Glutamatergic neuron (in vitro differentiated cells): ENCODE results near the gene TSHZ1. TPM values are rescaled to one million over a fixed set of nuclear protein-coding genes. Genes with fewer than 3 reads are reported as not detected.

Experiments
- DNase-seq: peaks from one replicate; pipeline ENCODE4 v3.0.0; 2022
- H3K27ac Mint-ChIP-seq: one replicate; pipeline ENCODE4 v1.8.0; 2020; ENCODE audit warnings: mild to moderate bottlenecking, mixed read lengths, inconsistent platforms; ENCODE audit not compliant: unreplicated experiment
- H3K27me3 Mint-ChIP-seq: one replicate; pipeline ENCODE4 v1.8.0; 2020; ENCODE audit warnings: mild to moderate bottlenecking, moderate library complexity, mixed read lengths, inconsistent platforms; ENCODE audit not compliant: unreplicated experiment
- H3K36me3 Mint-ChIP-seq: one replicate; pipeline ENCODE4 v1.8.0; 2020; ENCODE audit warnings: mild to moderate bottlenecking, mixed read lengths, inconsistent platforms; ENCODE audit not compliant: unreplicated experiment
- H3K4me1 Mint-ChIP-seq: one replicate; pipeline ENCODE4 v1.8.0; 2020; ENCODE audit warnings: mild to moderate bottlenecking, low read depth, mixed read lengths, inconsistent platforms; ENCODE audit not compliant: unreplicated experiment
- H3K4me3 Mint-ChIP-seq: one replicate; pipeline ENCODE4 v1.8.0; 2020; ENCODE audit warnings: mild to moderate bottlenecking, mixed read lengths, inconsistent platforms; ENCODE audit not compliant: unreplicated experiment
- H3K9me3 Mint-ChIP-seq: one replicate; pipeline ENCODE4 v1.8.0; 2020; ENCODE audit warnings: mild to moderate bottlenecking, moderate library complexity, mixed read lengths, inconsistent platforms; ENCODE audit not compliant: unreplicated experiment
- CTCF ChIP-seq: fragments of 200-600 bp; sonication (generic); IDR thresholded peaks from one replicate; pipeline ENCODE4 v1.5.0; 2021; ENCODE audit not compliant: partially characterized antibody, unreplicated experiment
- total RNA-seq: library from RNA; stranded (reverse); fragmentation: NEBNext Ultra II Directional; extraction: Animal tissue kit (Norgen Biotek cat#: 25700); gene quantifications from one replicate; pipeline ENCODE4 v1.2.1, GENCODE V29; 2021; ENCODE audit not compliant: unreplicated experiment

The TSHZ1 gene
- total RNA-seq, 1 donor from 2014 or later = 5.3 TPM

GRCh38 chr18:75287006-75287405 lies 76.4 kb downstream of the TSHZ1 start:
- Mint-ChIP-seq H3K4me3 (no peak overlapping the region), H3K9me3 (peaks cover 6% of the 10 kb centered on the region)
- no peak for TF ChIP-seq CTCF

GRCh38 chr18:75287700-75288099 lies 77.1 kb downstream of the TSHZ1 start:
- no peak for TF ChIP-seq CTCF
- H3K9me3 Mint-ChIP-seq = peaks cover 6% of the 10 kb centered on the region
- H3K27ac Mint-ChIP-seq = no peak overlapping the region
- DNase-seq = no peak
- no peak overlapping the region for H3K4me3 Mint-ChIP-seq
- peaks cover 10% of the 10 kb centered on the region for H3K36me3 Mint-ChIP-seq
- H3K4me1 Mint-ChIP-seq = no peaks in the 10 kb centered on the region
- H3K27me3 Mint-ChIP-seq = no peaks in the 10 kb centered on the region

More at GRCh38 chr18:75287006-75287405, 76.4 kb downstream of the TSHZ1 start:
- peaks cover 10% of the 10 kb centered on the region for H3K36me3 Mint-ChIP-seq
- DNase-seq = no peak
- H3K4me1 Mint-ChIP-seq = no peaks in the 10 kb centered on the region
- no peak overlapping the region for H3K27ac Mint-ChIP-seq
- no peaks in the 10 kb centered on the region for H3K27me3 Mint-ChIP-seq

GRCh38 chr18:75289761-75290160 lies 79.2 kb downstream of the TSHZ1 start:
- Mint-ChIP-seq H3K27ac (no peak overlapping the region), H3K9me3 (peaks cover 4% of the 10 kb centered on the region), H3K27me3 (no peaks in the 10 kb centered on the region), H3K36me3 (peaks cover 6% of the 10 kb centered on the region), H3K4me3 (no peak overlapping the region), H3K4me1 (no peaks in the 10 kb centered on the region)
- TF ChIP-seq CTCF = no peak
- DNase-seq = no peak

GRCh38 chr18:75290737-75291358 lies 80.3 kb downstream of the TSHZ1 start:
- Mint-ChIP-seq H3K4me3 (no peak overlapping the region), H3K36me3 (no peaks in the 10 kb centered on the region), H3K27me3 (no peaks in the 10 kb centered on the region), H3K9me3 (no peaks in the 10 kb centered on the region), H3K27ac (no peak overlapping the region), H3K4me1 (no peaks in the 10 kb centered on the region)
- TF ChIP-seq CTCF = no peak
- no peak for DNase-seq

- Mint-ChIP-seq H3K36me3 (no peaks in the 10 kb centered on the region), H3K27me3 (no peaks in the 10 kb centered on the region), H3K4me1 (no peaks in the 10 kb centered on the region), H3K4me3 (no peak overlapping the region), H3K27ac (no peak overlapping the region), H3K9me3 (no peaks in the 10 kb centered on the region)
- no peak for DNase-seq
- TF ChIP-seq CTCF = no peak
Observed at GRCh38 chr18:75291460-75291859, 80.9 kb downstream of the TSHZ1 start.
